MM.1S (cell line): ENCODE data around the gene EFCAB12.

Experiments used
- CTCF ChIP-seq: fragments of 300-600 bp; sonication (generic); IDR thresholded peaks from 2 replicates; pipeline ENCODE4 v1.5.1; 2016; ENCODE audit warnings: antibody characterized with exemption, low read length, mixed read lengths
- EZH2 ChIP-seq: fragments of 300-600 bp; sonication (generic); optimal IDR thresholded peaks from 2 replicates; pipeline ENCODE3; 2017; ENCODE audit warnings: low read depth, mild to moderate bottlenecking, antibody characterized with exemption, low read length, mixed read lengths
- EZH2phosphoT487 ChIP-seq: fragments of 300-600 bp; sonication (generic); IDR thresholded peaks from 2 replicates; pipeline ENCODE4 v1.6.1; 2018; ENCODE audit warnings: antibody characterized with exemption, low read length

DNA sequence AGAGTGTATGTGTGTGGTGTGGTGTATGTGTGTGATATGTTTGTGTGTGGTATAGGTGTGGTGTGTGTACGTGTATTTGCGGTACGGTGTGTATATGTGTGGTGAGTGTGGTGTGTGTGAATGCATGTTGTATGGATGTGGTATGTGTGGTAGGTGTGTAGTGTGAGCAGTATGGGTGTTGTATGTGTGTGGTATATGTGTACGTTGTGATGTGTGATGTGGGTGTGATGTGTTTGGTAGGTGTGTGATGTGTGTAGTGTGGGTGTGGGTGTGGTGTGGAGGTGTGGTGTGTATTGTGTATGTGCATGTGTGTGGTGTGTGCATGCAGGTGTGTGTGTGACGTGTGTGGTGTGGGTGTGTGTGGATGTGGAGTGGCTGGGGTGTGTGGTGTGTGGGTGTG, 58.7 kb downstream of the EFCAB12 start:
- TF ChIP-seq CTCF (no peak), EZH2phosphoT487 (no peak), EZH2 (no peak)
